SU-DHL-6 (cell line): ENCODE results near the gene SEMA3G.
A peak's percentile ranks its signal among the peaks of the same experiment; 100 is the strongest.

Source experiments
- H2AFZ ChIP-seq: fragments of 200-600 bp; sonication (generic); 2 replicates; pipeline ENCODE4 v1.6.1; 2014; ENCODE audit warnings: low read depth, mild to moderate bottlenecking, moderate library complexity, mixed read lengths, antibody characterized with exemption, low read length; ENCODE audit not compliant: severe bottlenecking
- H3F3A ChIP-seq: fragments of 200-600 bp; shearing (Covaris generic); 2 replicates; pipeline ENCODE4 v1.6.0; 2016; ENCODE audit warnings: antibody characterized with exemption, mild to moderate bottlenecking; ENCODE audit not compliant: insufficient read depth
- H3K27ac ChIP-seq: fragments of 200-600 bp; sonication (generic); 2 replicates; pipeline ENCODE4 v1.5.1; 2016; ENCODE audit warnings: low read depth, mild to moderate bottlenecking, low read length, moderate library complexity, mixed read lengths
- H3K27me3 ChIP-seq: fragments of 200-600 bp; sonication (generic), shearing (Covaris generic); 2 replicates; pipeline ENCODE4 v1.6.0; 2014; ENCODE audit warnings: mild to moderate bottlenecking, low read length
- H3K36me3 ChIP-seq: fragments of 200-600 bp; sonication (generic); 2 replicates; pipeline ENCODE4 v1.6.1; 2014; ENCODE audit warnings: mild to moderate bottlenecking, low read length, mixed read lengths
- H3K4me2 ChIP-seq: fragments of 300-600, 200-600 bp; shearing (Covaris generic), sonication (generic); 2 replicates; pipeline ENCODE4 v1.6.0; 2014; ENCODE audit warnings: low read length, low read depth, mild to moderate bottlenecking; ENCODE audit not compliant: poor library complexity, severe bottlenecking
- H3K4me3 ChIP-seq: fragments of 200-600 bp; sonication (generic); 2 replicates; pipeline ENCODE4 v1.5.1; 2014; ENCODE audit warnings: antibody characterized with exemption, low read length, mild to moderate bottlenecking, mixed read lengths; ENCODE audit not compliant: insufficient read depth, poor library complexity, severe bottlenecking
- H3K79me2 ChIP-seq: fragments of 200-600 bp; sonication (generic); 2 replicates; pipeline ENCODE4 v1.6.1; 2014; ENCODE audit warnings: mild to moderate bottlenecking, low read length, moderate library complexity; ENCODE audit not compliant: insufficient read depth
- H3K9ac ChIP-seq: fragments of 200-600 bp; sonication (generic); 2 replicates; pipeline ENCODE4 v1.7.0; 2014; ENCODE audit warnings: mild to moderate bottlenecking, low read length
- H3K9me2 ChIP-seq: fragments of 200-600 bp; sonication (generic); replicated peaks from 2 replicates; pipeline ENCODE4 v1.6.1; 2014; ENCODE audit warnings: low read length; ENCODE audit not compliant: insufficient read depth
- H3K9me3 ChIP-seq: fragments of 200-600 bp; sonication (generic); 2 replicates; pipeline ENCODE4 v1.6.1; 2014; ENCODE audit warnings: low read length, mixed read lengths; ENCODE audit not compliant: insufficient read depth
- H4K20me1 ChIP-seq: fragments of 200-600 bp; sonication (generic); 2 replicates; pipeline ENCODE4 v1.6.1; 2014; ENCODE audit warnings: low read depth, mild to moderate bottlenecking, antibody characterized with exemption, low read length, moderate library complexity, mixed read lengths
- EZH2phosphoT487 ChIP-seq: fragments of 200-600 bp; sonication (generic), shearing (Covaris generic); conservative IDR thresholded peaks from 2 replicates; pipeline ENCODE4 v1.6.1; 2018; ENCODE audit warnings: mild to moderate bottlenecking, antibody characterized with exemption, low read length, moderate library complexity, mixed read lengths
- TF ChIP-seq, protein P1 (sequence below): fragments of 200-600 bp; sonication (generic); IDR thresholded peaks from one replicate; pipeline ENCODE4 v1.5.1; 2017; ENCODE audit warnings: antibody characterized with exemption, mild to moderate bottlenecking, low read length, moderate library complexity; ENCODE audit not compliant: insufficient read depth, poor library complexity, severe bottlenecking

SEMA3G gene

DNA sequence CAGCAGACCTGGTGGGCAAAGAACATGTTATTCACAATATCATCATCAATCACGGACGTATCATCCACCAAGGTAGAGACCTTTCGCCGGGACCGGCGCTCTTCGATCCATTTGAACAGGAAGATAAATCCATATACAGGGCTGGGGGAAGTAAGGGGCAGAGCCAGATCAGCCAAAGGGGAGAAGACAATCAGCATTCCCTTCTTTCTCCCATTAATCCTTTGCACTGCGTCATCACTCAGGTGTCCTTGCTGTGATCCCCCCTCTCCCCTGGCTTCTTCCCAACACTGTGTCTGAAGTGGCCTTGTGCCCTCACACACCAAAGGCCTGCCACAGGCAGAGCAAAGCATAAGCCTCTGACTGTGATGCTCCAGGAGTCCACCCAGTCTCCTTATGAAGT lies 36.4 kb downstream of the SEMA3G start:
- Histone ChIP-seq H3K9me2 (no peaks in the 10 kb centered on the region), H2AFZ (no peak overlapping the region), H3K36me3 (no peaks in the 10 kb centered on the region), H3K27me3 (no peaks in the 10 kb centered on the region), H3K4me2 (peak overlapping the region; percentile 98), H3K79me2 (peaks cover 13% of the 10 kb centered on the region), H4K20me1 (no peaks in the 10 kb centered on the region), H3K27ac (no peak overlapping the region), H3K9ac (no peak overlapping the region; the same call in 1 of the 2 replicates), H3K9me3 (no peaks in the 10 kb centered on the region), H3F3A (0 out of 2 replicates have a peak, but pooled peaks cover 9% of the 10 kb centered on the region), H3K4me3 (peak overlapping the region; percentile 97)
- TF ChIP-seq, protein P1, sequence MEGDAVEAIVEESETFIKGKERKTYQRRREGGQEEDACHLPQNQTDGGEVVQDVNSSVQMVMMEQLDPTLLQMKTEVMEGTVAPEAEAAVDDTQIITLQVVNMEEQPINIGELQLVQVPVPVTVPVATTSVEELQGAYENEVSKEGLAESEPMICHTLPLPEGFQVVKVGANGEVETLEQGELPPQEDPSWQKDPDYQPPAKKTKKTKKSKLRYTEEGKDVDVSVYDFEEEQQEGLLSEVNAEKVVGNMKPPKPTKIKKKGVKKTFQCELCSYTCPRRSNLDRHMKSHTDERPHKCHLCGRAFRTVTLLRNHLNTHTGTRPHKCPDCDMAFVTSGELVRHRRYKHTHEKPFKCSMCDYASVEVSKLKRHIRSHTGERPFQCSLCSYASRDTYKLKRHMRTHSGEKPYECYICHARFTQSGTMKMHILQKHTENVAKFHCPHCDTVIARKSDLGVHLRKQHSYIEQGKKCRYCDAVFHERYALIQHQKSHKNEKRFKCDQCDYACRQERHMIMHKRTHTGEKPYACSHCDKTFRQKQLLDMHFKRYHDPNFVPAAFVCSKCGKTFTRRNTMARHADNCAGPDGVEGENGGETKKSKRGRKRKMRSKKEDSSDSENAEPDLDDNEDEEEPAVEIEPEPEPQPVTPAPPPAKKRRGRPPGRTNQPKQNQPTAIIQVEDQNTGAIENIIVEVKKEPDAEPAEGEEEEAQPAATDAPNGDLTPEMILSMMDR: no peak
- no peak for TF ChIP-seq EZH2phosphoT487

DNA sequence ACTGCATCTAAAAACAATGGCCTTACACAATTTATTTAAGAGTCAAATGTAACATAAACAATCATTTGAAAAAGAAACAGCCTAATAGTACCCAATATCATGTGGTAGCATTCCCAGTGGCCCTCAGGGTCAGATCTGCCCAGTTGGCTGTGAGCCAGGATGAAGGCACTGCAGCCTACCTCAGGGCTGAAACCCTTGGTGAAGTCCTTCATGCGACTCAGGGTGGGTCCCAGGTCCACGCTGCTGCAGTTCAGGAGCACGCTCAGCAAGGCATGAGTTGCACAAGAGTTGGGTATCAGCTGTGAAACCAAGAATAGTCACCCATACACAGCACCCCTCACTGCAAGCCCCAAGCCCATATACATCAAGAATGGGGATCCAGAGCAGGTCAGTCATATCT lies 37.1 kb downstream of the SEMA3G start:
- no peak overlapping the region for H3K4me2 ChIP-seq
- H3K4me3 ChIP-seq: no peak overlapping the region
- no peak overlapping the region for H2AFZ ChIP-seq
- no peaks in the 10 kb centered on the region for H3K9me2 ChIP-seq
- H3K36me3 ChIP-seq: no peaks in the 10 kb centered on the region
- H3K27ac ChIP-seq: no peak overlapping the region
- no peaks in the 10 kb centered on the region for H3K9me3 ChIP-seq
- no peak overlapping the region for H3K9ac ChIP-seq
- TF ChIP-seq, protein P1: no peak
- TF ChIP-seq EZH2phosphoT487: no peak
- peaks cover 13% of the 10 kb centered on the region for H3K79me2 ChIP-seq
- H3F3A ChIP-seq: 0 out of 2 replicates have a peak, but pooled peaks cover 9% of the 10 kb centered on the region
- no peaks in the 10 kb centered on the region for H4K20me1 ChIP-seq
- H3K27me3 ChIP-seq: no peaks in the 10 kb centered on the region

DNA sequence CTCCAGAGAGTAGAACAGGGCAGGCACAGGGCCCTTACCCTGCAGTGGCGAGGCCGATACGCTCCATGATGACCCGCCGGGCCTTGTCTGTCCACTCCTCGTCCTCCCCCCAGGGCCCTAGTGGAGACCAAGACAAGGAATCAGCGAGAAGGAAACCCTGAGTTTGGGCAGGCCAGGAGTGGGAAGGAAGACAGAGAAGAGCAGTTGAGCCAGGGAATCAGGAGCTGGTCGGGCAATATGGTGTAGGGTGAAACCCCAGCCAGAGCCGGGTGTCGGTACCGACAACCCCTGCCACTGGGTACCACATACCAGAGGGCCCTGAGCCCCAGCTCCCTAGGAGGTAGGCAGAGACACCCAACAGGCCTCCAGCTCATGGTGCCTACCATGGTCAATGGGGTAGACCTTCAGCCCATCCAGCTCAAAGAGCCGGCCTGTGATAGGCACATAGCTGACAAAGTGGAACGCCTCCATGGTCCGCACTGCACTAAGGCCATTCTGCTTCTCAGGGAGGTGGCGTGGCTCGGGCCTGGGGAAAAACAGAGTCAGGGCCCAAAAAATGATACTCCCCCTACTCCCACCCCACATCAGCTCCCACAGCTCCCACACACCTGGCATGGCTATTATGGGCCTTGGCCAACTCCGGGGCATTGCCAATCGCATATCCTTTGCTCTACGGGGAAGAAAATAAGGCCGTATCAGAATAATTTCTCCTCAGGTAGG lies 38.0 kb downstream of the SEMA3G start:
- no peaks in the 10 kb centered on the region for H3K36me3 ChIP-seq
- no peak overlapping the region for H3K9ac ChIP-seq
- H3K4me2 ChIP-seq: no peak overlapping the region
- H3K9me2 ChIP-seq: no peaks in the 10 kb centered on the region
- no peak overlapping the region for H3K27ac ChIP-seq
- H3K4me3 ChIP-seq: no peak overlapping the region
- no peak for TF ChIP-seq EZH2phosphoT487
- TF ChIP-seq, protein P1: no peak
- no peak overlapping the region for H2AFZ ChIP-seq
- peaks cover 13% of the 10 kb centered on the region for H3K79me2 ChIP-seq
- no peaks in the 10 kb centered on the region for H3K27me3 ChIP-seq
- H4K20me1 ChIP-seq: no peaks in the 10 kb centered on the region
- no peaks in the 10 kb centered on the region for H3K9me3 ChIP-seq
- H3F3A ChIP-seq: 0 out of 2 replicates have a peak, but pooled peaks cover 9% of the 10 kb centered on the region
